ENCODE data around the gene SDHC.

DNA sequence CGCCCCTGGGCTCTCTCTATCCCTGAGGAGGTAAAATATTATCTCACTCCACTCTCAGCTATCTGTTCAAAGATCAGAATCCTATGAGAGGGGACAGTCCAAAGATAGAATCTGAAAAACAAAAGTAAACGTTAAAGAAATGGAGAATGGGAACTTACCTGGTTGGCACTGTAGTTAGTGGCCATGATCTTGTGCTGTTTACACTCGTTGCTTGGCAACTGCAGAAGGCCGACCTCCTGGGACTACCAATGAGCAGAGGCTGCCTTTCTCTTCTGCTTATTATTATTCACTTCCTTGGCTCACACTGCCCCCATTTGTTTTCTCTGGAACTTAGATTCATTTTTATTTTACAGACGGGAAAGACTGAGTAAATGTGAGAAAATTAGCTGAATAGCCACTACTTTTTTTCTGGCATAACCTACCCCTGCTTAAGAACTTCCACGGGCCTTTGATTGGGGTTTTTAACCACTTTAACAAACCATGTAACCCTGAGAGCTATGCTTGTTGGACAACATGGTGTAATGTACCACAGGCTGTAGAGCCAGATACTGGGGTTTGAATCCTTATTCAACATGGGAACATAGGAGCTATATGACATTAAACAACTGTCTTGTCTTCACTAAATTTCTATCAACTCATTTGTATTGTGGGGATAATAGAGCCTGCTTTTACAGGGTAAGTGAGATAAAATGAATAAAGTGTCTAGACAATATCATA is 53.7 kb downstream of the SDHC start, which contains the start of gene CFAP126:
- TF ChIP-seq, protein P1, sequence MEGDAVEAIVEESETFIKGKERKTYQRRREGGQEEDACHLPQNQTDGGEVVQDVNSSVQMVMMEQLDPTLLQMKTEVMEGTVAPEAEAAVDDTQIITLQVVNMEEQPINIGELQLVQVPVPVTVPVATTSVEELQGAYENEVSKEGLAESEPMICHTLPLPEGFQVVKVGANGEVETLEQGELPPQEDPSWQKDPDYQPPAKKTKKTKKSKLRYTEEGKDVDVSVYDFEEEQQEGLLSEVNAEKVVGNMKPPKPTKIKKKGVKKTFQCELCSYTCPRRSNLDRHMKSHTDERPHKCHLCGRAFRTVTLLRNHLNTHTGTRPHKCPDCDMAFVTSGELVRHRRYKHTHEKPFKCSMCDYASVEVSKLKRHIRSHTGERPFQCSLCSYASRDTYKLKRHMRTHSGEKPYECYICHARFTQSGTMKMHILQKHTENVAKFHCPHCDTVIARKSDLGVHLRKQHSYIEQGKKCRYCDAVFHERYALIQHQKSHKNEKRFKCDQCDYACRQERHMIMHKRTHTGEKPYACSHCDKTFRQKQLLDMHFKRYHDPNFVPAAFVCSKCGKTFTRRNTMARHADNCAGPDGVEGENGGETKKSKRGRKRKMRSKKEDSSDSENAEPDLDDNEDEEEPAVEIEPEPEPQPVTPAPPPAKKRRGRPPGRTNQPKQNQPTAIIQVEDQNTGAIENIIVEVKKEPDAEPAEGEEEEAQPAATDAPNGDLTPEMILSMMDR (conservative IDR thresholded peaks at IDR 0.05): peak; percentile 24
- TF ChIP-seq ZFX (IDR thresholded peaks at IDR 0.05): no peak

Measured in C4-2B (cell line).